ENCODE data around the gene SNAP29. TPM values are rescaled to one million over a fixed set of nuclear protein-coding genes. Genes with fewer than 3 reads are reported as not detected.
"Not testable (repeated sequence)": the region's sequence is repeated elsewhere in the genome, so short reads cannot be mapped to it uniquely, and the experiment has no call there.

SNAP29 gene
- total RNA-seq, 6 experiments from 2014 or later, result 17.6 to 27.0 (median 22.4) TPM

GRCh38 chr22:20816559-20816958, 42.2 kb upstream of the SNAP29 start:
- H3K36me3 ChIP-seq, result peaks cover 0 to 75% (median 19%) of the 10 kb centered on the region in 4 donors
- no peaks in the 10 kb centered on the region for H3K27me3 ChIP-seq
- H3K9me3 ChIP-seq, result no peaks in the 10 kb centered on the region
- WGBS (ENCODE audit: insufficient coverage, low coverage, low lambda C conversion rate, missing lambda C conversion rate), result 96% methylated on average over 5 of the region's 6 CpGs
- intact Hi-C loops (cut with DNase I), result no loop called here
- ATAC-seq (no peak), DNase-seq (no peak)
- no peak overlapping the region for H3K27ac ChIP-seq
- TF ChIP-seq POLR2A (IDR thresholded peaks at IDR 0.05), result no peak
- TF ChIP-seq, protein P1, sequence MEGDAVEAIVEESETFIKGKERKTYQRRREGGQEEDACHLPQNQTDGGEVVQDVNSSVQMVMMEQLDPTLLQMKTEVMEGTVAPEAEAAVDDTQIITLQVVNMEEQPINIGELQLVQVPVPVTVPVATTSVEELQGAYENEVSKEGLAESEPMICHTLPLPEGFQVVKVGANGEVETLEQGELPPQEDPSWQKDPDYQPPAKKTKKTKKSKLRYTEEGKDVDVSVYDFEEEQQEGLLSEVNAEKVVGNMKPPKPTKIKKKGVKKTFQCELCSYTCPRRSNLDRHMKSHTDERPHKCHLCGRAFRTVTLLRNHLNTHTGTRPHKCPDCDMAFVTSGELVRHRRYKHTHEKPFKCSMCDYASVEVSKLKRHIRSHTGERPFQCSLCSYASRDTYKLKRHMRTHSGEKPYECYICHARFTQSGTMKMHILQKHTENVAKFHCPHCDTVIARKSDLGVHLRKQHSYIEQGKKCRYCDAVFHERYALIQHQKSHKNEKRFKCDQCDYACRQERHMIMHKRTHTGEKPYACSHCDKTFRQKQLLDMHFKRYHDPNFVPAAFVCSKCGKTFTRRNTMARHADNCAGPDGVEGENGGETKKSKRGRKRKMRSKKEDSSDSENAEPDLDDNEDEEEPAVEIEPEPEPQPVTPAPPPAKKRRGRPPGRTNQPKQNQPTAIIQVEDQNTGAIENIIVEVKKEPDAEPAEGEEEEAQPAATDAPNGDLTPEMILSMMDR (IDR thresholded peaks at IDR 0.05), result no peak
- no peaks in the 10 kb centered on the region for H3K4me1 ChIP-seq
- H3K4me3 ChIP-seq, result no peak overlapping the region

GRCh38 chr22:20818471-20818870, 40.3 kb upstream of the SNAP29 start:
- DNase-seq, result no peak
- no peaks in the 10 kb centered on the region for H3K27me3 ChIP-seq
- peaks cover 0 to 66% (median 15%) of the 10 kb centered on the region in 4 donors for H3K36me3 ChIP-seq
- intact Hi-C loops (cut with DNase I), result no loop called here
- no peak for ATAC-seq
- TF ChIP-seq, protein P1 (IDR thresholded peaks at IDR 0.05), result no peak
- TF ChIP-seq POLR2A (IDR thresholded peaks at IDR 0.05), result no peak
- WGBS (ENCODE audit: insufficient coverage, low coverage, low lambda C conversion rate, missing lambda C conversion rate), result 80% methylated on average over 1 of the region's 3 CpGs
- H3K4me3 ChIP-seq, result no peak overlapping the region
- H3K4me1 ChIP-seq, result no peaks in the 10 kb centered on the region
- no peak overlapping the region for H3K27ac ChIP-seq
- H3K9me3 ChIP-seq, result no peaks in the 10 kb centered on the region

- no peaks in the 10 kb centered on the region for H3K9me3 ChIP-seq
- H3K36me3 ChIP-seq, result peaks cover 0 to 71% (median 19%) of the 10 kb centered on the region in 4 donors
- H3K27ac ChIP-seq, result no peak overlapping the region
- DNase-seq (no peak), ATAC-seq (no peak)
- intact Hi-C loops (cut with DNase I), result no loop called here
- TF ChIP-seq POLR2A (IDR thresholded peaks at IDR 0.05), result no peak
- TF ChIP-seq, protein P1 (IDR thresholded peaks at IDR 0.05), result no peak
- 94% methylated on average over 9 of the region's 9 CpGs for WGBS (ENCODE audit: insufficient coverage, low coverage, low lambda C conversion rate, missing lambda C conversion rate)
- H3K27me3 ChIP-seq, result no peaks in the 10 kb centered on the region
- no peaks in the 10 kb centered on the region for H3K4me1 ChIP-seq
- no peak overlapping the region for H3K4me3 ChIP-seq
Observed at GRCh38 chr22:20819471-20819870, 39.3 kb upstream of the SNAP29 start.

DNA sequence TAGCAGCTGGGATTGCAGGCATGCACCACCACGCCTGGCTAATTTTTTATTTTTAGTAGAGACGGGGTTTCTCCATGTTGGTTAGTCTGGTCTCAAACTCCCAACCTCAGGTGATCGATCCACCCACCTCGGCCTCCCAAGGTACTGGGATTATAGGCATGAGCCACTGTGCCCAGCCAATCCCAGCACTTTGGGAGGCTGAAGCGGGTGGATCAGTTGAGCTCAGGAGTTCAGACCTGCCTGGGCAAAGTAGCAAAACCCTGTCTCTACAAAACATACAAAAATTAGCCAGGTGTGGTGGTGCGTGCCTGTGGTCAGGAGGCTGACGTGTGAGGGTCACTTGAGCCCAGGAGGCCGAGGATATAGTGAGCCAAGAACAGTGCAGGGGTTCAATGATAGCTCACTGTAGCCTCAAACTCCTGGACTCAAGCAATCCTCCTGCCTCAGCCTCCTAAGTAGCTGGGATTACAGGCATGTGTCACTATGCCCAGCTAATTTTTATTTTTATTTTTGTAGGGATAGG, 37.0 kb upstream of the SNAP29 start:
- H3K4me3 ChIP-seq; ATAC-seq; H3K27me3 ChIP-seq; intact Hi-C loops (cut with DNase I); H3K27ac ChIP-seq; H3K9me3 ChIP-seq; DNase-seq; H3K4me1 ChIP-seq: not testable (repeated sequence)
- peaks cover 0 to 54% (median 17%) of the 10 kb centered on the region in 4 donors for H3K36me3 ChIP-seq
- 97% methylated on average over 6 of the region's 8 CpGs for WGBS (ENCODE audit: insufficient coverage, low coverage, low lambda C conversion rate, missing lambda C conversion rate)

DNA sequence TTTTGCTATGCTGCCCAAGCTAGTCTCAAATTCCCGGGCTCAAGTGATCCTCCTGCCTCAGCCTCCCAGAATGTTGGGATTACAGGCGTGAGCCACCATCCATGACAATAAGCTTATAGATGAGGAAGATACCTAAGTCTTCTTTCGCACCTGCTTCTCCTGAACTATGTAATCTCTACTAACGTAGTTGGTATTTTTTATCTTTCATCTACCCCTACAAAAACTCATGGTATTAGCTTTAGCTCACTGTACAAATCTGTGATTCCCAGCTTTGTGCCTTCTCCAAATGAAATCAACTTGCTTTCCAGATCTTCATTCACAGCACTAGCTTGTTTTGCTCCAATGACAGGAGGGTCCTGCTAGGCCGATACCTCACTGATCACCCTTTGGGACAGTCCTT, 36.6 kb upstream of the SNAP29 start:
- DNase-seq, result no peak
- H3K27me3 ChIP-seq, result no peaks in the 10 kb centered on the region
- intact Hi-C loops (cut with DNase I), result no loop called here
- H3K4me3 ChIP-seq, result no peak overlapping the region
- ATAC-seq, result no peak
- H3K36me3 ChIP-seq, result peaks cover 0 to 49% (median 15%) of the 10 kb centered on the region in 4 donors
- H3K4me1 ChIP-seq, result peaks cover 0 to 9% (median 3%) of the 10 kb centered on the region in 4 donors
- H3K9me3 ChIP-seq, result no peaks in the 10 kb centered on the region
- no peak overlapping the region for H3K27ac ChIP-seq
- WGBS (ENCODE audit: insufficient coverage, low coverage, low lambda C conversion rate, missing lambda C conversion rate), result 94% methylated on average over 5 of the region's 5 CpGs
- TF ChIP-seq, protein P1 (IDR thresholded peaks at IDR 0.05), result no peak
- no peak for TF ChIP-seq POLR2A (IDR thresholded peaks at IDR 0.05)
